Right ventricle myocardium superior (tissue), 1 donor: ENCODE measurements around the gene CEMIP. TPM values are rescaled to one million over a fixed set of nuclear protein-coding genes. Genes with fewer than 3 reads are reported as not detected.

Source experiments
- ATAC-seq: fragments of 200-7000 bp; cut with Tn5 transposase; one replicate; pipeline ENCODE4 v1.9.1; 2020; ENCODE audit warnings: mild to moderate bottlenecking; ENCODE audit not compliant: poor library complexity
- DNase-seq: peaks from one replicate; pipeline ENCODE4 v3.0.0-alpha.2; 2020
- intact Hi-C: fragments of 100-400 bp; cut with DNase I; formaldehyde crosslinking; loops from one replicate; pipeline ENCODE4 v1.11.2; 2022
- total RNA-seq: library from RNA; stranded (reverse); fragmentation: NEBNext Ultra II Directional; extraction: Animal tissue kit (Norgen Biotek cat#: 25700); gene quantifications from one replicate; pipeline ENCODE4 v1.2.1, GENCODE V29; 2021
- donor health status: DM: no; HTN: yes; CAD: no; lungs with severe emphysema.

The CEMIP gene
- total RNA-seq, 1 donor from 2014 or later: not detected

GRCh38 chr15:80778621-80778963, 578 bp upstream of the CEMIP start:
- intact Hi-C loops: loop anchor here (5.0 kb wide), 3 partner anchors 161 to 321 kb away; no protein-coding TSS in a partner anchor
- no peak for ATAC-seq
- DNase-seq: no peak

GRCh38 chr15:80779658-80780415, 667 bp downstream of the CEMIP start:
- ATAC-seq: no peak
- intact Hi-C loops: loop anchor here (5.0 kb wide), 4 partner anchors 163 to 323 kb away; no protein-coding TSS in a partner anchor
- DNase-seq: no peak

- peak; percentile 70 for DNase-seq
- peak; percentile 47 for ATAC-seq
- intact Hi-C loops: loop anchor here (5.0 kb wide), 1 partner anchor 187 kb away; no protein-coding TSS in a partner anchor
Observed at GRCh38 chr15:80780416-80781221, 1.4 kb downstream of the CEMIP start.

GRCh38 chr15:80783260-80783659, 4.1 kb downstream of the CEMIP start:
- intact Hi-C loops: loop anchor here (5.0 kb wide), 1 partner anchor 184 kb away; no protein-coding TSS in a partner anchor
- DNase-seq: no peak

GRCh38 chr15:80785335-80785734, 6.2 kb downstream of the CEMIP start:
- DNase-seq (no peak), ATAC-seq (no peak)
- intact Hi-C loops: no loop called here

More at GRCh38 chr15:80783260-80783659, 4.1 kb downstream of the CEMIP start:
- ATAC-seq: no peak

- intact Hi-C loops: no loop called here
- DNase-seq: no peak
- ATAC-seq: no peak
Observed at GRCh38 chr15:80785811-80786354, 6.7 kb downstream of the CEMIP start.

GRCh38 chr15:80787316-80787715, 8.1 kb downstream of the CEMIP start:
- DNase-seq: no peak
- no peak for ATAC-seq
- intact Hi-C loops: no loop called here

GRCh38 chr15:80788536-80788935, 9.4 kb downstream of the CEMIP start:
- ATAC-seq (no peak), DNase-seq (no peak)
- intact Hi-C loops: no loop called here

- DNase-seq (no peak), ATAC-seq (no peak)
- intact Hi-C loops: no loop called here
Observed at GRCh38 chr15:80789296-80789695, 10.1 kb downstream of the CEMIP start.

- DNase-seq (no peak), ATAC-seq (no peak)
- intact Hi-C loops: no loop called here
Observed at GRCh38 chr15:80789796-80790195, 10.6 kb downstream of the CEMIP start.

- intact Hi-C loops: no loop called here
- ATAC-seq: no peak
- no peak for DNase-seq
Observed at GRCh38 chr15:80790236-80790635, 11.1 kb downstream of the CEMIP start.

GRCh38 chr15:80791004-80791403, 11.8 kb downstream of the CEMIP start:
- ATAC-seq: no peak
- intact Hi-C loops: no loop called here

GRCh38 chr15:80796407-80796806, 17.2 kb downstream of the CEMIP start:
- ATAC-seq: no peak
- DNase-seq: no peak
- intact Hi-C loops: no loop called here

More at GRCh38 chr15:80791004-80791403, 11.8 kb downstream of the CEMIP start:
- no peak for DNase-seq

GRCh38 chr15:80798911-80799310, 19.7 kb downstream of the CEMIP start:
- ATAC-seq: no peak
- DNase-seq: no peak
- intact Hi-C loops: no loop called here

- intact Hi-C loops: no loop called here
- no peak for DNase-seq
- ATAC-seq: no peak
Observed at GRCh38 chr15:80800067-80800466, 20.9 kb downstream of the CEMIP start.

- no peak for DNase-seq
- no peak for ATAC-seq
- intact Hi-C loops: no loop called here
Observed at GRCh38 chr15:80801891-80802680, 22.9 kb downstream of the CEMIP start.

GRCh38 chr15:80803580-80804525, 24.7 kb downstream of the CEMIP start:
- no peak for ATAC-seq
- intact Hi-C loops: no loop called here
- no peak for DNase-seq
